Measurements from ENCODE around the gene ADGRA3. TPM values are rescaled to one million over a fixed set of nuclear protein-coding genes. Genes with fewer than 3 reads are reported as not detected.

The ADGRA3 gene
- total and polyA plus RNA-seq, 2 experiments from 2014 or later, result 16.2 to 73.9 TPM

- Histone ChIP-seq H3K27ac (ENCODE audit: low read depth) (no peak overlapping the region), H3K4me1 (ENCODE audit: insufficient read depth) (no peaks in the 10 kb centered on the region), H3K9me2 (ENCODE audit: insufficient read depth) (no peaks in the 10 kb centered on the region), H4K20me1 (replicated peaks; ENCODE audit: insufficient read depth) (no peaks in the 10 kb centered on the region), H3F3A (replicated peaks; ENCODE audit: low read depth) (no peaks in the 10 kb centered on the region), H3K36me3 (ENCODE audit: insufficient read depth) (peaks cover 12% of the 10 kb centered on the region; the same call in 1 of the 2 replicates), H3K27me3 (ENCODE audit: insufficient read depth) (no peaks in the 10 kb centered on the region), H3K4me2 (no peak overlapping the region), H3K4me3 (no peak overlapping the region), H3K79me2 (replicated peaks; ENCODE audit: insufficient read depth) (no peaks in the 10 kb centered on the region), H2AFZ (no peak overlapping the region)
- Mint-ChIP-seq H3K27ac (no peak overlapping the region), H3K36me3 (ENCODE audit: low read depth) (peaks cover 30% of the 10 kb centered on the region), H3K4me3 (no peak overlapping the region), H3K4me1 (no peaks in the 10 kb centered on the region), H3K9me3 (no peaks in the 10 kb centered on the region), H3K27me3 (ENCODE audit: insufficient read depth, low read depth, poor library complexity) (peaks cover 2% of the 10 kb centered on the region)
- TF ChIP-seq EZH2phosphoT487 (IDR thresholded peaks at IDR 0.05; ENCODE audit: unreplicated experiment) (no peak), ETS1 (IDR thresholded peaks at IDR 0.05) (no peak), CTCF (conservative IDR thresholded peaks at IDR 0.05; ENCODE audit: low read depth in 2 of 2) (no peak), EZH2 (IDR thresholded peaks at IDR 0.05; ENCODE audit: low read depth, unreplicated experiment) (no peak), ZNF331 (CRISPR knock-in tag; IDR thresholded peaks at IDR 0.05; ENCODE audit: low read depth) (no peak), CREB1 (CRISPR knock-in tag; IDR thresholded peaks at IDR 0.05; ENCODE audit: low read depth) (no peak), STAT1 (IDR thresholded peaks at IDR 0.05; ENCODE audit: unreplicated experiment) (no peak), NANOG (IDR thresholded peaks at IDR 0.05; ENCODE audit: borderline replicate concordance) (no peak), POLR2AphosphoS5 (IDR thresholded peaks at IDR 0.05; ENCODE audit: low read depth) (no peak), ZNF462 (CRISPR knock-in tag; IDR thresholded peaks at IDR 0.05) (no peak)
- DNase-seq (ENCODE audit: low spot score) (no peak), ATAC-seq (no peak)
Observed at GRCh38 chr4:22420291-22420690, 95.6 kb downstream of the ADGRA3 start.

Measured in GM23338 (cell line).